GM18868 (cell line): ENCODE data around the gene CD44.

ENCODE experiments used
- ATAC-seq: cut with Tn5 transposase; IDR thresholded peaks from one replicate; pipeline ENCODE4 v1.9.1; 2021; ENCODE audit warnings: mild to moderate bottlenecking, moderate library complexity; ENCODE audit not compliant: unreplicated experiment

Gene CD44

GRCh38 chr11:35234460-35235156 lies 95.6 kb downstream of the CD44 start:
- no peak for ATAC-seq

- no peak for ATAC-seq
Measured at GRCh38 chr11:35235157-35235468, 96.1 kb downstream of the CD44 start.

GRCh38 chr11:35235498-35235897 lies 96.5 kb downstream of the CD44 start:
- no peak for ATAC-seq

- no peak for ATAC-seq
Measured at GRCh38 chr11:35235936-35236666, 97.1 kb downstream of the CD44 start.

- ATAC-seq, result no peak
Measured at GRCh38 chr11:35236667-35237003, 97.7 kb downstream of the CD44 start.

- ATAC-seq, result no peak
Measured at GRCh38 chr11:35237351-35237750, 98.4 kb downstream of the CD44 start.

GRCh38 chr11:35237860-35238715 lies 99.1 kb downstream of the CD44 start:
- ATAC-seq, result no peak

- no peak for ATAC-seq
Measured at GRCh38 chr11:35238882-35239281, 99.9 kb downstream of the CD44 start.

GRCh38 chr11:35239471-35240075 lies 100.6 kb downstream of the CD44 start:
- ATAC-seq, result no peak

- ATAC-seq, result no peak
Measured at GRCh38 chr11:35241083-35241482, 102.1 kb downstream of the CD44 start.

- ATAC-seq, result no peak
Measured at GRCh38 chr11:35241531-35241930, 102.6 kb downstream of the CD44 start.

GRCh38 chr11:35242412-35243242 lies 103.7 kb downstream of the CD44 start:
- no peak for ATAC-seq

- ATAC-seq, result no peak
Measured at GRCh38 chr11:35243774-35244173, 104.8 kb downstream of the CD44 start.

GRCh38 chr11:35245056-35245455 lies 106.1 kb downstream of the CD44 start:
- ATAC-seq, result no peak

- no peak for ATAC-seq
Measured at GRCh38 chr11:35245786-35246185, 106.8 kb downstream of the CD44 start.

GRCh38 chr11:35246745-35247144 lies 107.8 kb downstream of the CD44 start:
- no peak for ATAC-seq

GRCh38 chr11:35247428-35247827 lies 108.5 kb downstream of the CD44 start:
- no peak for ATAC-seq

GRCh38 chr11:35247863-35248262 lies 108.9 kb downstream of the CD44 start:
- no peak for ATAC-seq

- no peak for ATAC-seq
Measured at GRCh38 chr11:35248558-35249323, 109.8 kb downstream of the CD44 start.

- ATAC-seq, result no peak
Measured at GRCh38 chr11:35250192-35250591, 111.2 kb downstream of the CD44 start.
